K562 (cell line): Measurements from ENCODE around the gene CREB3L2. TPM values are rescaled to one million over a fixed set of nuclear protein-coding genes. Genes with fewer than 3 reads are reported as not detected.

Experiments
- ATAC-seq: fragments of 200-7000 bp; cut with Tn5 transposase; 3 replicates; pipeline ENCODE4 v1.9.1; 2020; ENCODE audit warnings: moderate library complexity
- BruUV-seq: library from RNA; stranded (reverse); fragments of 400-500 nt; replicated peaks from 2 replicates; lab custom pipeline; 2021; lab: Mats Ljungman, UMichigan
- CTCF ChIA-PET: fragments of 300-600 bp; formaldehyde crosslinking; extraction: SDS; loops from one replicate; lab custom pipeline; 2021; ENCODE audit warnings: low intra/inter-chr PET ratio; lab: Yijun Ruan, JAX
- POLR2A ChIA-PET: fragments of 300-600, 350-650 bp; sonication (Branson Sonifier 250); formaldehyde crosslinking; extraction: SDS; loops from one replicate; lab custom pipeline; 2021; ENCODE audit warnings: antibody characterized with exemption, inconsistent platforms; lab: Yijun Ruan, JAX
- DNase-seq, 4 experiments: peaks; one replicate each; pipeline versions ENCODE4 v3.0.0 to v3.0.0-alpha.2; 2011 to 2018; ENCODE audit warnings: low spot score in 3 of 4, mixed read lengths in 3 of 4; ENCODE audit errors: extremely low read depth in 1 of 4
- FAIRE-seq: peaks from 2 replicates; lab custom pipeline; 2011; peaks lifted over from hg19 to GRCh38; lab: Jason Lieb, UNC
- H2AFZ ChIP-seq: 2 replicates; pipeline ENCODE4 v1.6.0; 2011; ENCODE audit warnings: low read depth, low read length, control low read depth, inconsistent platforms
- H3K27ac ChIP-seq: fragments of 200-600 bp; 3 replicates; pipeline ENCODE4 v1.8.0; 2011; ENCODE audit warnings: low read depth, mild to moderate bottlenecking, control low read depth, inconsistent platforms, low read length, moderate library complexity, mixed read lengths; ENCODE audit errors: extremely low read depth
- H3K27me3 ChIP-seq, 2 experiments: fragments of 300-600 bp in 1 of 2; 2 replicates in 1 of 2; 3 replicates in 1 of 2; pipeline versions ENCODE4 v1.6.0 to v1.8.0; 2011; ENCODE audit warnings: inconsistent platforms in 2 of 2, low read length in 2 of 2, mild to moderate bottlenecking in 1 of 2, mixed read lengths in 1 of 2, moderate library complexity in 1 of 2; ENCODE audit not compliant: control insufficient read depth in 2 of 2, insufficient read depth in 2 of 2
- H3K36me3 ChIP-seq: fragments of 300-600 bp; 3 replicates; pipeline ENCODE4 v1.8.0; 2011; ENCODE audit warnings: mild to moderate bottlenecking, low read length, inconsistent platforms; ENCODE audit not compliant: control insufficient read depth, insufficient read depth
- H3K4me1 ChIP-seq, 2 experiments: fragments of 200-600 bp in 1 of 2; replicated peaks in 1 of 2; 2 replicates in 1 of 2; 3 replicates in 1 of 2; pipeline versions ENCODE4 v1.5.1 to v1.8.0; 2011; ENCODE audit warnings: inconsistent platforms in 2 of 2, low read length in 2 of 2, mild to moderate bottlenecking in 1 of 2, mixed read lengths in 1 of 2, moderate library complexity in 1 of 2; ENCODE audit not compliant: control insufficient read depth in 2 of 2, insufficient read depth in 2 of 2
- H3K4me2 ChIP-seq: 2 replicates; pipeline ENCODE4 v1.6.1; 2011; ENCODE audit warnings: low read length, control low read depth, inconsistent platforms, mixed read lengths; ENCODE audit not compliant: insufficient read depth
- H3K4me3 ChIP-seq: fragments of 200-600 bp; sonication (generic), shearing (Covaris generic); 2 replicates; pipeline ENCODE4 v1.5.1; 2016; ENCODE audit warnings: control low read depth, inconsistent platforms
- H3K79me2 ChIP-seq: fragments of 200-600 bp; 3 replicates; pipeline ENCODE4 v1.8.0; 2011; ENCODE audit warnings: low read length, inconsistent platforms; ENCODE audit not compliant: control insufficient read depth, insufficient read depth
- H3K9ac ChIP-seq, 2 experiments: 2 replicates each; pipeline versions ENCODE4 v1.6.0 to v1.6.1; 2011; ENCODE audit warnings: low read depth in 2 of 2, low read length in 2 of 2, control low read depth in 1 of 2, inconsistent platforms in 1 of 2, mild to moderate bottlenecking in 1 of 2, mixed read lengths in 1 of 2; ENCODE audit not compliant: insufficient read depth in 1 of 2
- H3K9me1 ChIP-seq: one replicate; pipeline ENCODE4 v1.6.0; 2011; ENCODE audit warnings: inconsistent platforms, mild to moderate bottlenecking, low read length, moderate library complexity; ENCODE audit not compliant: control insufficient read depth, insufficient read depth
- H3K9me3 ChIP-seq: replicated peaks from 2 replicates; pipeline ENCODE4 v1.5.1; 2011; ENCODE audit warnings: low read depth, low read length, inconsistent platforms; ENCODE audit not compliant: control insufficient read depth, insufficient read depth
- H4K20me1 ChIP-seq: replicated peaks from 2 replicates; pipeline ENCODE4 v1.6.1; 2011; ENCODE audit warnings: low read length, inconsistent platforms, mixed read lengths; ENCODE audit not compliant: control insufficient read depth, insufficient read depth
- CREBBP ChIP-seq: IDR thresholded peaks from one replicate; pipeline ENCODE4 v1.6.1; 2012; ENCODE audit warnings: low read depth, mild to moderate bottlenecking, control low read depth, inconsistent platforms, low read length
- CXXC5 ChIP-seq: fragments of 250-450 bp; sonication (Bioruptor Pico); IDR thresholded peaks from 2 replicates; pipeline ENCODE4 v1.8.0; 2022; ENCODE audit warnings: inconsistent platforms, mild to moderate bottlenecking, moderate library complexity
- E2F5 ChIP-seq: sonication (generic); formaldehyde crosslinking; IDR thresholded peaks from 2 replicates; pipeline ENCODE4 v1.8.0; 2022; ENCODE audit warnings: mild to moderate bottlenecking, missing genetic modification reagents
- ELK1 ChIP-seq: sonication (generic); formaldehyde crosslinking; IDR thresholded peaks from 2 replicates; pipeline ENCODE4 v1.8.1; 2022; ENCODE audit warnings: missing genetic modification reagents
- ELK3 ChIP-seq: fragments of 450-650 bp; formaldehyde crosslinking; IDR thresholded peaks from 2 replicates; pipeline ENCODE4 v1.4.0; 2020; ENCODE audit warnings: mild to moderate bottlenecking
- GABPB1 ChIP-seq: sonication (generic); formaldehyde crosslinking; IDR thresholded peaks from 2 replicates; pipeline ENCODE4 v1.8.0; 2022; ENCODE audit warnings: mild to moderate bottlenecking, missing genetic modification reagents
- GATA2 ChIP-seq: sonication (generic); formaldehyde crosslinking; IDR thresholded peaks from 2 replicates; pipeline ENCODE4 v1.4.0; 2020; ENCODE audit warnings: mild to moderate bottlenecking, missing genetic modification reagents
- GATAD2A ChIP-seq: fragments of 450-650 bp; IDR thresholded peaks from 2 replicates; pipeline ENCODE4 v1.6.1; 2017
- HDGF ChIP-seq: fragments of 450-650 bp; IDR thresholded peaks from 2 replicates; pipeline ENCODE4 v1.6.1; 2016
- ID3 ChIP-seq, 2 experiments: fragments of 250-450 bp in 1 of 2; fragments of 450-650 bp in 1 of 2; sonication (Bioruptor Pico) in 1 of 2; IDR thresholded peaks; 2 replicates each; pipeline versions ENCODE4 v1.6.1 to v1.8.0; 2016 to 2021; ENCODE audit warnings: mild to moderate bottlenecking in 2 of 2, moderate library complexity in 2 of 2, missing compliant biosample characterization in 1 of 2, missing genetic modification characterization in 1 of 2
- IFI16 ChIP-seq: fragments of 250-450 bp; sonication (Bioruptor Pico); IDR thresholded peaks from 2 replicates; pipeline ENCODE4 v2.1.2; 2022; ENCODE audit warnings: mild to moderate bottlenecking, inconsistent platforms
- MEF2A ChIP-seq: IDR thresholded peaks from 2 replicates; pipeline ENCODE4 v1.6.1; 2011; ENCODE audit warnings: low read depth, mild to moderate bottlenecking, low read length, moderate library complexity; ENCODE audit not compliant: control insufficient read depth
- NFRKB ChIP-seq: fragments of 450-650 bp; IDR thresholded peaks from 2 replicates; pipeline ENCODE4 v1.6.1; 2016; ENCODE audit warnings: low read depth
- NR1H2 ChIP-seq: sonication (generic); formaldehyde crosslinking; IDR thresholded peaks from 2 replicates; pipeline ENCODE4 v1.4.0; 2020; ENCODE audit warnings: mild to moderate bottlenecking, missing genetic modification reagents
- NR2F6 ChIP-seq: fragments of 450-650 bp; formaldehyde crosslinking; IDR thresholded peaks from 2 replicates; pipeline ENCODE4 v1.4.0; 2020; ENCODE audit warnings: mild to moderate bottlenecking
- SOX6 ChIP-seq: fragments of 450-650 bp; IDR thresholded peaks from 2 replicates; pipeline ENCODE4 v1.6.1; 2014; ENCODE audit warnings: mild to moderate bottlenecking
- ZNF263 ChIP-seq: sonication (generic); formaldehyde crosslinking; IDR thresholded peaks from 2 replicates; pipeline ENCODE4 v1.8.0; 2022; ENCODE audit warnings: mild to moderate bottlenecking, missing genetic modification reagents, borderline replicate concordance
- ZNF354B ChIP-seq: fragments of 250-450 bp; sonication (Bioruptor Pico); IDR thresholded peaks from 2 replicates; pipeline ENCODE4 v1.4.0; 2020
- ZNF584 ChIP-seq: fragments of 200-800 bp; sonication (Bioruptor generic); IDR thresholded peaks from 2 replicates; pipeline ENCODE4 v1.6.1; 2016; ENCODE audit warnings: low read depth, mild to moderate bottlenecking, missing genetic modification characterization, missing compliant biosample characterization
- ZNF589 ChIP-seq: fragments of 200-800 bp; sonication (Bioruptor generic); IDR thresholded peaks from 2 replicates; pipeline ENCODE4 v1.6.1; 2016; ENCODE audit warnings: low read depth, missing genetic modification characterization, missing compliant biosample characterization
- ZNF766 ChIP-seq: fragments of 200-800 bp; sonication (Bioruptor generic); conservative IDR thresholded peaks from 2 replicates; pipeline ENCODE4 v1.6.1; 2016; ENCODE audit warnings: missing genetic modification characterization, missing compliant biosample characterization
- WGBS: fragments of 100-300 bp; shearing (Covaris generic); methylation state at CpG from one replicate; pipeline ENCODE4 v1.1.6; 2016; ENCODE audit warnings: low coverage, mixed read lengths; ENCODE audit not compliant: insufficient coverage; ENCODE audit errors: missing lambda C conversion rate; 5-methylcytosine and 5-hydroxymethylcytosine counted together
- in situ Hi-C: fragments of 300-500 bp; cut with MboI; formaldehyde crosslinking; loops from 4 replicates; pipeline ENCODE4 v1.15.0; 2018; ENCODE audit warnings: inconsistent platforms, mixed read lengths
- intact Hi-C: fragments of 100-400 bp; cut with micrococcal nuclease; formaldehyde crosslinking; loops from 2 replicates; pipeline ENCODE4 v1.14.2; 2022
- polyA plus RNA-seq, 8 experiments: library from polyadenylated mRNA; depleted of rRNA in 4 of 8; stranded (reverse) in 5 of 8; unstranded in 3 of 8; fragments of >200 nt; fragmentation: Nextera tagmentation in 2 of 8; fragmentation: Illumina TruSeq in 1 of 8; extraction: Ambion mirVana in 2 of 8; extraction: Trizol in 1 of 8; gene quantifications; 2 replicates each; pipeline versions ENCODE4 v1.2.1 to v1.2.3, GENCODE V29; 2011 to 2014; ENCODE audit warnings: inconsistent platforms in 1 of 8, missing spikeins in 1 of 8
- total RNA-seq, 7 experiments: library from RNA; depleted of rRNA in 6 of 7; stranded (reverse); fragments of >200 nt in 6 of 7; fragmentation: Illumina TruSeq in 2 of 7; extraction: Trizol in 2 of 7; gene quantifications; 2 replicates each; pipeline versions ENCODE4 v1.2.1 to v1.2.3, GENCODE V29; 2011 to 2021; ENCODE audit warnings: low replicate concordance in 1 of 7

The CREB3L2 gene
- total and polyA plus RNA-seq, 9 of the 15 experiments (the other 6 are each of a cell fraction or from before 2014, with no cell fraction given), result 7.1 to 45.6 (median 15.8) TPM

- no TSS peak for BruUV-seq
- Histone ChIP-seq H3K36me3 (peaks cover 87% of the 10 kb centered on the region), H3K4me1 (peaks cover 13 to 28% of the 10 kb centered on the region in 2 experiments; a peak in 4 of 5 replicates), H3K27ac (peak overlapping the region; percentile 44; the same call in 2 of the 3 replicates), H3K27me3 (no peaks in the 10 kb centered on the region), H3K9me1 (peaks cover 3% of the 10 kb centered on the region), H3K4me2 (no peak overlapping the region; the same call in 1 of the 2 replicates), H4K20me1 (no peaks in the 10 kb centered on the region), H3K9me3 (no peaks in the 10 kb centered on the region), H3K4me3 (no peak overlapping the region), H3K79me2 (no peaks in the 10 kb centered on the region), H2AFZ (peak overlapping the region; percentile 5; the same call in 1 of the 2 replicates), H3K9ac (peak overlapping the region in 1 of 2 experiments; percentile 21; a peak in 1 of 4 replicates)
- intact Hi-C loops (no loop called here), in situ Hi-C loops (no loop called here)
- peak in 2 of 4 experiments; percentile 48 to 54 for DNase-seq
- peak; percentile 81 for ATAC-seq
- no peak for FAIRE-seq
- 61% methylated on average over 8 of the region's 8 CpGs for WGBS
- ChIA-PET POLR2A (interaction anchor here (0.7 to 1.2 kb wide), 4 partner anchors 14 to 135 kb away, joined by 3 read pairs; no protein-coding TSS in a partner anchor), CTCF (no interaction called here)
- no peak for TF ChIP-seq IFI16 (CRISPR knock-in tag)
- TF ChIP-seq SOX6, result peak; percentile 17; the same call in 1 of the 2 replicates
- TF ChIP-seq MEF2A, result no peak
- TF ChIP-seq ID3 (CRISPR knock-in tag; IDR thresholded peaks at IDR 0.05), result no peak
- TF ChIP-seq ID3 (tag; IDR thresholded peaks at IDR 0.05), result no peak
- TF ChIP-seq NR2F6 (CRISPR knock-in tag), result no peak
- peak; percentile 79 for TF ChIP-seq GATA2 (CRISPR knock-in tag)
- TF ChIP-seq ZNF584 (CRISPR knock-in tag), result no peak
- no peak for TF ChIP-seq NR1H2
- TF ChIP-seq ZNF766, result no peak
- no peak for TF ChIP-seq GABPB1
- no peak for TF ChIP-seq NFRKB
- no peak for TF ChIP-seq HDGF
- TF ChIP-seq ELK3 (CRISPR knock-in tag), result no peak
- no peak for TF ChIP-seq ZNF354B
- TF ChIP-seq CXXC5 (CRISPR knock-in tag), result no peak
- TF ChIP-seq E2F5 (CRISPR knock-in tag), result no peak
- TF ChIP-seq GATAD2A, result no peak
- no peak for TF ChIP-seq ZNF263
- no peak for TF ChIP-seq ELK1 (CRISPR knock-in tag)
- TF ChIP-seq CREBBP, result no peak
- TF ChIP-seq ZNF589, result no peak
Observed at GRCh38 chr7:137878333-137878961, 123.4 kb downstream of the CREB3L2 start.
